ENCODE data around the gene MCMBP.
"Not testable (repeated sequence)": the region's sequence is repeated elsewhere in the genome, so short reads cannot be mapped to it uniquely, and the experiment has no call there.

The MCMBP gene

GRCh38 chr10:119827430-119827829 is 45.2 kb downstream of the MCMBP start:
- DNase-seq, result no peak

- DNase-seq, result no peak
Measured at GRCh38 chr10:119826771-119827170, 45.9 kb downstream of the MCMBP start.

DNA sequence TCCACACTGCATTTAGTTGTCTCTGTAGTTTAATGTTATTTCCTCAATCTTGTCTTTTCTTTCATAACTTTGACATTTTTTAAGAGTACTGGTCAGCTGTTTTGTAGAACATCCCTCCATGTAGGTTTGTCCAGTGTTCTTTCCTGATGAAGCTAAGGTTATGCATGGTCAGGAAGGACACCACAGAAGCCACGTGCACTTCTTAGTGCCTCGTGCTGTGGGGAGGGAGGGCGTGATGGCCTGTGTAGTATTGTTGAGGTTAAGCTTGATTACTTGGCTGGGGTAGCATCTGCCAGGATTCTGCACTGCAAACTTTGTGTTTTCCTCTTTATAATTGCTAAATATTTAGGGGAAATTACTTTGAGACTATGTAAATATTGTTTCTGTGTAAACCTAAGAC is 48.3 kb downstream of the MCMBP start:
- DNase-seq, result no peak

GRCh38 chr10:119821182-119821581 is 51.5 kb downstream of the MCMBP start:
- no peak for DNase-seq

DNA sequence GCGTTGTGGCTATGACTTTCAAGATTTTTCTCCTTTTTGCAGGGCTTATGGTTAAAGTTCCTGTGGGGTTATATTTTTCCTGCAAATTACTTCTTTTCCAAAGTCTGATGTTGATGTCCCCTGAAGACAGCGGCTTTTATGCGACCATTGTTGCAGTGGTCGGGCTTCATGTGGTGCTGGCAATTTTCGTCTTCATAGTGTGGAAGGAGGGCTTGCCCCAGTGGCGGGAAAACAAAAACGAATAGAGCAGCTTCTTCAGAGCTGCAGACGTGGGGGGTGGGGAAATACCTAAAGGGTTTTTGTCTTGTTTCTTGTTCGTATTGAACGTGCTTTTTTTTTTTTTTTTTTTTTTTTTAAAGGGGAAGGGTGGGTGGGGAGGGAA is 53.8 kb downstream of the MCMBP start:
- DNase-seq, result no peak

DNA sequence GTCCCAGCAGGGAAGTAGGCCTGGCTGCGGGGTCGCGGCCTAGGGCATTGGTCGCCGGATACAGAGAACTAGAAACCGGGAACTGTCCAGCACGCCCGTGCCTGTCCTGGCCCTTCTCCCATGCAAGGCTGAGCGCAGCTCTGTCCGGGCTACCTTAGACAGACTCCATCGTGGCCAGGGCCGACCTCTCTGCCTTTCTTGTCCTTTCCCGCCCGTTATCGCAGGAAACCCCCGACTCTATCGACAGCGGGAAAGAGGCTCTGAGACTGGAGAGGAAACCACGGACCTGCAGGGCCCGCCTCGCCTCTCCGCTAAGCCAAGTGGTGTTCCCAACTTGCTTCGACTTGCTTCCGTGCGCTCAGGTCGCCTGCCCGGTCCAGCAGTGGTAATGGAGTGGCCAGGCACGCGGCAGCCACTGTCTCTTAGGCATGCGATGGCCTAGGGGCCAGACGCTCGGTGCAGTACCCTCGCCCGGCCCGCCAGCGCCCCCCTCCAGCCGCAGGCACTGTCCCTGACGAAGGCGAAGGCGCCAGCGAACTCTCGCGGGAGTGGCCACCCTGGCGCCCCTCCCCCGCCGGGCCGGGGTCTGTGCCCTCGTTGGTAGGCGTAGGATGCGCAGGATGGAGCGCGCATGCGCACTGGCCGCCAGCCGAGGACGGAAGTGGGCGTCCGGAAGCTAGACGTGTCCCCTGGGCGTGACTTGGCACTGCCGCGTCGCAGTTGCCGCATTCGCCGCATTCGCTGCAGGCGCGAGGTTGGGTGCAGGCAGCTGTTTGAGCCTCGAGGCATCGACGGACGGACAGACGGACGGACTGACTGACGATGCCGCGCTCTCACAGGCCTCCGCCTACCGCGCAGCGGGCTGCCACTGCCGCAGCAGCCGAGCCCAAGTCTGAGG is 54.4 kb downstream of the MCMBP start:
- DNase-seq, result no peak

DNA sequence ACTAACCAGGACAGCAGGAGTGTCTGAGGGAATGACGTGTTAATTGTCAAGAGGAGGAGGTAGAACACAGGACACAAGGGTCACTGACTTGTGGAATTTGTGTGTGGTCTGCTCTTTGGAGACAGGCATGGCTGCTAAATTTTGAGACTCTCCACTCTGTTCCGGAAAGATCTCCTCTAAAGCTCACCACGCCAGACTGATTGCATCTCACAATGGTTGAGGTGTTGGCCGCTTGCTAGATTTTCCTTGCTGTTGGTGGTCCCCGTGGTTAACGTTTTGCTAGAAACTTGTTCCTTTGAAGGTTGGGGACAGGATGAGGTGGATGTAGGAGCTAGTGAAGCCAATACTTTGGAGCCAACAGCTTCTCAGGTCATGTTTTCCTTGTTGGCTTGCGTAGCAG is 57.0 kb downstream of the MCMBP start:
- DNase-seq, result no peak

DNA sequence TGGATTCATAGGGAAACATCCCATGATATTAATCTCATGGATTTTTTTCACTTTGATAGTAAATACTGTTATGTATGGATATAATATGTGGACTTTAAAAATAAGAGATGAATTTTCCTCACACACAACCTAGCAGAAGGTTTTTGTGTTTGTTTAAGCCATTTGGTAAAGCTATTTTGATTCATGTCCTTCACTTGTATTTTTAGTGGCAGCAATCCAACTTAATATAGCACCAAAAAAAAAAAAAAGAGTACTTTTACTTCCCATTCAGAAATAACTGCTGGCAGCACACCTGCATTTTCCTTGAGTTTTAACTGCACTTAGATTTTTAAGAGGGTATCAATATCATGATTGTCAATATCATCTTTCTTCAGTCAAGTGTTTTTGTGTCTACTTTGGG is 60.0 kb downstream of the MCMBP start:
- no peak for DNase-seq

GRCh38 chr10:119811122-119811521 is 61.5 kb downstream of the MCMBP start:
- DNase-seq, result no peak

GRCh38 chr10:119807960-119808697 is 64.5 kb downstream of the MCMBP start:
- DNase-seq, result no peak

- no peak for DNase-seq
Measured at GRCh38 chr10:119806334-119807130, 66.1 kb downstream of the MCMBP start.

GRCh38 chr10:119805702-119806230 is 66.9 kb downstream of the MCMBP start:
- no peak for DNase-seq

- no peak for DNase-seq
Measured at GRCh38 chr10:119803264-119803663, 69.4 kb downstream of the MCMBP start.

DNA sequence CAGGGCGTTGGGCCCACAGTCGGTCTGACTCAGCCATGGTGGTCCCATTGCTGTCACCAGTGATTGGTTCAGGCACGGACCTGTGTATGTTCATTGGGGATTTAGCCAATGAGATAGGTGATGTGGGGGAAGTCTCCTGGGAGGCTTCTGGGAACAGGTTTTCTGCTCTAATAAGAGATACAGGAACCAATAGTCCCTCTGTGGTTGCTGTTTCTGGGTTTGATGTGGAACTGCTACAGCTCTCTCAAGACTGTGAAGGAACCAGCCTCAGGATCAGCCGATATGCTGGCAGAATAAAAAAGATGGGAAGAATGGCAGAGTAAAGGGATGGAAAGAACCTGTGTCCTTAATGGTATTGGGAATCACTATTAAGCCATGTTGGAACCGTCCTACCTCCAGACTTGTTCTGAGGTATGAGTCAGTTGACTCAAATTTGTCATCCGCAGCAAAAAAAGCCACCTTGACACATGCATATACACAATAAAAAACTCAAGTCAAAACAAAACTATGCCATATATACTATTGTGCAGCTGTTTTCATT is 70.6 kb downstream of the MCMBP start:
- DNase-seq, result no peak

DNA sequence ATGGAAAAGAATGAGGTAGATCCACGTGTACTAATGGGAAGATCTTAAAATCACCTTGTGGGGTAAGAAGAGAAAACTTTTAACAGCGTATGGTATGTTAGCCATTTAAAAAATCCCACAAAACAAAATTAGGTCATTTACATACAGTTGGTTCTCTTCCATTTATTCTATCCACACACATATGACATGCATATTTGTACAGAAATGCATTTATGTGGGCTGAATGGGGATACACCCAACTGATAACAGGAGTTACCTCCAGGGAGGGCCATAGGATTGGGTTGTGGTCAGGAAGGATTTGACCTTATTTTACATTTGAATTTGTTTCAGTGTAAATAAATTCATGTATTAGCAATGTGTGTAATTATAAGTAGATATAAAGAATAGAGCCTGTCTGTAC is 71.5 kb downstream of the MCMBP start:
- no peak for DNase-seq

GRCh38 chr10:119796039-119796438 is 76.6 kb downstream of the MCMBP start:
- no peak for DNase-seq

DNA sequence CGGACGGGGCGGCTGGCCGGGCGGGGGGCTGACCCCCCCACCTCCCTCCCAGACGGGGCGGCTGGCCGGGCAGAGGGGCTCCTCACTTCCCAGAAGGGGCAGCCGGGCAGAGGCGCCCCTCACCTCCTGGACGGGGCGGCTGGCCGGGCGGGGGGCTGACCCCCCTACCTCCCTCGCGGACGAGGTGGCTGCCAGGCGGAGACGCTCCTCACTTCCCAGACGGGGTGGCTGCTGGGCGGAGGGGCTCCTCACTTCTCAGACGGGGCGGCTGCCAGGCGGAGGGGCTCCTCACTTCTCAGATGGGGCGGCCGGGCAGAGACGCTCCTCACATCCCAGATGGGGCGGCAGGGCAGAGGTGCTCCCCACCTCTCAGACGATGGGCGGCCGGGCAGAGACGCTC is 77.5 kb downstream of the MCMBP start:
- DNase-seq, result not testable (repeated sequence)

DNA sequence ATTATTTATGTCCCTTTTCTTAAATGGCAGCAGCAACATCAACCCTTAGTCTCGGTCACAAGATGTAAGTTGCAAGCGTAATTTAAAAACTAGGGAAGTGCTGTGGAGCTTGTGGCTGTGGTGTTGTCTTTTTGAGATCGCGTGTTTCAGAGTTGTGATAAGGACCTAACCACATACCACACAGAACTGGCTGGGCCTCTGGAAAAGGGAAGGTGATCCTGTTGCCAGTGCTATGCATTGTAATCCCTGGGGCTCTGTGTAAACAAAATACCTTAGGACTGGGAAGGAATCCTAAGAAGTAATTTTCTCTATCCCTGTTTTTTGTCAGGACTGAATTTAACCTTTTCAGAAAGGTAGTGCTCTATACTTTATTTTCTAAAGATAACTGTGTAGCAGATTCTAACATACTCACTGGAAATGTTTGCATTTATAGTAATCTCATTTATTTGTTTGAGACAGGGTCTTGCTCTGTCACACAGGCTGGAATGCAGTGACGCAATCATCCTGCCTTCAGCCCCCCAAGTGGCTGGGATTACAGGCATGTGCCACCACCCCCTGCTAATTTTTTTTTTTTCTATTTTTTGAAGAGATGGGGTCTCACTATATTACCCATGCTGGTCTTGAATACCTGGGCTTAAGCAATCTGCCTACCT is 86.4 kb downstream of the MCMBP start:
- peak; percentile 65 to 88 for DNase-seq

GRCh38 chr10:119784340-119785067 is 88.1 kb downstream of the MCMBP start:
- peak; percentile 72 to 85 for DNase-seq

- peak in 1 of 2 donors; percentile 7 for DNase-seq
Measured at GRCh38 chr10:119783665-119784027, 89.0 kb downstream of the MCMBP start.

- no peak for DNase-seq
Measured at GRCh38 chr10:119782981-119783664, 89.5 kb downstream of the MCMBP start.
